ENCODE measurements around the gene TM2D3.

TM2D3 gene

GRCh38 chr15:101620671-101621070 lies 31.5 kb downstream of the TM2D3 start:
- no peak for DNase-seq

- DNase-seq: no peak
Observed at GRCh38 chr15:101619615-101619865, 32.6 kb downstream of the TM2D3 start.

- DNase-seq: no peak
Observed at GRCh38 chr15:101618851-101619614, 33.1 kb downstream of the TM2D3 start.

GRCh38 chr15:101618076-101618475 lies 34.1 kb downstream of the TM2D3 start:
- no peak for DNase-seq

GRCh38 chr15:101617390-101617965 lies 34.7 kb downstream of the TM2D3 start:
- no peak for DNase-seq

- no peak for DNase-seq
Observed at GRCh38 chr15:101615986-101616848, 36.0 kb downstream of the TM2D3 start.

GRCh38 chr15:101615414-101615985 lies 36.7 kb downstream of the TM2D3 start:
- no peak for DNase-seq

GRCh38 chr15:101614761-101615160 lies 37.4 kb downstream of the TM2D3 start:
- DNase-seq: no peak

- no peak for DNase-seq
Observed at GRCh38 chr15:101614001-101614585, 38.1 kb downstream of the TM2D3 start.

GRCh38 chr15:101613130-101614000 lies 38.8 kb downstream of the TM2D3 start:
- DNase-seq: no peak

GRCh38 chr15:101612676-101613075 lies 39.5 kb downstream of the TM2D3 start:
- no peak for DNase-seq

- no peak for DNase-seq
Observed at GRCh38 chr15:101611580-101612299, 40.4 kb downstream of the TM2D3 start.

GRCh38 chr15:101611007-101611406 lies 41.2 kb downstream of the TM2D3 start:
- no peak for DNase-seq

- no peak for DNase-seq
Observed at GRCh38 chr15:101610611-101611000, 41.6 kb downstream of the TM2D3 start.

GRCh38 chr15:101609742-101610610 lies 42.2 kb downstream of the TM2D3 start:
- no peak for DNase-seq

GRCh38 chr15:101608201-101608600 lies 44.0 kb downstream of the TM2D3 start:
- no peak for DNase-seq

GRCh38 chr15:101607108-101607507 lies 45.1 kb downstream of the TM2D3 start:
- no peak for DNase-seq

- DNase-seq: no peak
Observed at GRCh38 chr15:101604124-101604874, 47.9 kb downstream of the TM2D3 start.

GRCh38 chr15:101602801-101603200 lies 49.4 kb downstream of the TM2D3 start:
- DNase-seq: no peak

- DNase-seq: no peak
Observed at GRCh38 chr15:101600035-101600434, 52.1 kb downstream of the TM2D3 start.

Data from activated T-cell treated with anti-CD3 and anti-CD28 coated beads, Interleukin-2, amount 50 U/mL, for 48 hours (primary cell).